ENCODE results near the gene SMARCB1.
A peak's percentile ranks its signal among the peaks of the same experiment; 100 is the strongest.
"Not testable (repeated sequence)": the region's sequence is repeated elsewhere in the genome, so short reads cannot be mapped to it uniquely, and the experiment has no call there.

SMARCB1 gene

GRCh38 chr22:23856721-23857605 is 70.2 kb downstream of the SMARCB1 start:
- peak; percentile 4 for TF ChIP-seq CTCF (IDR thresholded peaks at IDR 0.05; ENCODE audit: low read depth, low read length)
- DNase-seq (ENCODE audit: extremely low read depth, low read depth), result peak; percentile 44

GRCh38 chr22:23857606-23858483 is 71.1 kb downstream of the SMARCB1 start, which contains the start of gene SLC2A11:
Gene SLC2A11, plus strand, starts transcription at chr22:23857875. Its CDS starts 125 bp downstream, at chr22:23858000.
- peak; percentile 89 for DNase-seq (ENCODE audit: extremely low read depth, low read depth)
- TF ChIP-seq CTCF (IDR thresholded peaks at IDR 0.05; ENCODE audit: low read depth, low read length), result peak; percentile 20

GRCh38 chr22:23858484-23858815 is 71.7 kb downstream of the SMARCB1 start:
- no peak for DNase-seq (ENCODE audit: extremely low read depth, low read depth)

GRCh38 chr22:23859201-23859600 is 72.4 kb downstream of the SMARCB1 start:
- TF ChIP-seq CTCF (IDR thresholded peaks at IDR 0.05; ENCODE audit: low read depth, low read length), result no peak
- DNase-seq (ENCODE audit: extremely low read depth, low read depth), result no peak

More at GRCh38 chr22:23858484-23858815, 71.7 kb downstream of the SMARCB1 start:
- no peak for TF ChIP-seq CTCF (IDR thresholded peaks at IDR 0.05; ENCODE audit: low read depth, low read length)

GRCh38 chr22:23860187-23860586 is 73.4 kb downstream of the SMARCB1 start:
- DNase-seq (ENCODE audit: extremely low read depth, low read depth), result not testable (repeated sequence)

GRCh38 chr22:23862103-23862502 is 75.3 kb downstream of the SMARCB1 start:
- no peak for DNase-seq (ENCODE audit: extremely low read depth, low read depth)
- TF ChIP-seq CTCF (IDR thresholded peaks at IDR 0.05; ENCODE audit: low read depth, low read length), result peak; percentile 59

- not testable (repeated sequence) for DNase-seq (ENCODE audit: extremely low read depth, low read depth)
These were observed 77.9 kb downstream of the SMARCB1 start for GRCh38 chr22:23864499-23865154.

GRCh38 chr22:23868580-23868979 is 81.8 kb downstream of the SMARCB1 start:
- no peak for TF ChIP-seq CTCF (IDR thresholded peaks at IDR 0.05; ENCODE audit: low read depth, low read length)
- no peak for DNase-seq (ENCODE audit: extremely low read depth, low read depth)

All from AG09319 (cell line).